ENCODE data around the gene PUS1.

The PUS1 gene

GRCh38 chr12:131991816-131992430, 62.8 kb downstream of the PUS1 start:
- DNase-seq (ENCODE audit: low spot score): no peak

- DNase-seq (ENCODE audit: low spot score): no peak
Observed at GRCh38 chr12:131994589-131994988, 65.5 kb downstream of the PUS1 start.
